ENCODE results near the gene LSM14B.
A peak's percentile ranks its signal among the peaks of the same experiment; 100 is the strongest.

Gene LSM14B

GRCh38 chr20:62133051-62133845, 11.0 kb downstream of the LSM14B start:
- DNase-seq (ENCODE audit: low read depth), result no peak

- DNase-seq (ENCODE audit: low read depth), result no peak
Measured at GRCh38 chr20:62133864-62134263, 11.6 kb downstream of the LSM14B start.

- peak; percentile 11 for DNase-seq (ENCODE audit: low read depth)
Measured at GRCh38 chr20:62134735-62135231, 12.5 kb downstream of the LSM14B start.

GRCh38 chr20:62135573-62136266, 13.4 kb downstream of the LSM14B start:
- DNase-seq (ENCODE audit: low read depth), result no peak

- DNase-seq (ENCODE audit: low read depth), result peak; percentile 67
Measured at GRCh38 chr20:62136283-62137091, 14.2 kb downstream of the LSM14B start.

- DNase-seq (ENCODE audit: low read depth), result no peak
Measured at GRCh38 chr20:62137092-62137384, 14.8 kb downstream of the LSM14B start.

GRCh38 chr20:62137478-62138203, 15.4 kb downstream of the LSM14B start:
- DNase-seq (ENCODE audit: low read depth), result no peak

- DNase-seq (ENCODE audit: low read depth), result no peak
Measured at GRCh38 chr20:62138204-62138543, 15.9 kb downstream of the LSM14B start.

- no peak for DNase-seq (ENCODE audit: low read depth)
Measured at GRCh38 chr20:62138912-62139311, 16.6 kb downstream of the LSM14B start.

- DNase-seq (ENCODE audit: low read depth), result no peak
Measured at GRCh38 chr20:62139636-62140035, 17.4 kb downstream of the LSM14B start.

GRCh38 chr20:62141043-62141396, 18.7 kb downstream of the LSM14B start:
- DNase-seq (ENCODE audit: low read depth), result no peak

- DNase-seq (ENCODE audit: low read depth), result peak; percentile 43
Measured at GRCh38 chr20:62141397-62142251, 19.3 kb downstream of the LSM14B start.

- peak; percentile 22 for DNase-seq (ENCODE audit: low read depth)
Measured at GRCh38 chr20:62142252-62143080, 20.2 kb downstream of the LSM14B start.

- peak; percentile 85 for DNase-seq (ENCODE audit: low read depth)
Measured at GRCh38 chr20:62143081-62143956, 21.0 kb downstream of the LSM14B start, which contains the start of the genes PSMA7 and SS18L1. TSS of gene PSMA7 (minus strand) at chr20:62143394. CDS start at chr20:62143303, 91 bp downstream. TSS of gene SS18L1 (plus strand) at chr20:62143769. CDS start at chr20:62143821, 52 bp downstream.

GRCh38 chr20:62143957-62144825, 21.9 kb downstream of the LSM14B start:
- peak; percentile 71 for DNase-seq (ENCODE audit: low read depth)

- DNase-seq (ENCODE audit: low read depth), result no peak
Measured at GRCh38 chr20:62145688-62146018, 23.4 kb downstream of the LSM14B start.

- DNase-seq (ENCODE audit: low read depth), result no peak
Measured at GRCh38 chr20:62146019-62146755, 23.9 kb downstream of the LSM14B start.

Data from EH (cell line).